ENCODE results near the gene PLD6.

PLD6 gene

DNA sequence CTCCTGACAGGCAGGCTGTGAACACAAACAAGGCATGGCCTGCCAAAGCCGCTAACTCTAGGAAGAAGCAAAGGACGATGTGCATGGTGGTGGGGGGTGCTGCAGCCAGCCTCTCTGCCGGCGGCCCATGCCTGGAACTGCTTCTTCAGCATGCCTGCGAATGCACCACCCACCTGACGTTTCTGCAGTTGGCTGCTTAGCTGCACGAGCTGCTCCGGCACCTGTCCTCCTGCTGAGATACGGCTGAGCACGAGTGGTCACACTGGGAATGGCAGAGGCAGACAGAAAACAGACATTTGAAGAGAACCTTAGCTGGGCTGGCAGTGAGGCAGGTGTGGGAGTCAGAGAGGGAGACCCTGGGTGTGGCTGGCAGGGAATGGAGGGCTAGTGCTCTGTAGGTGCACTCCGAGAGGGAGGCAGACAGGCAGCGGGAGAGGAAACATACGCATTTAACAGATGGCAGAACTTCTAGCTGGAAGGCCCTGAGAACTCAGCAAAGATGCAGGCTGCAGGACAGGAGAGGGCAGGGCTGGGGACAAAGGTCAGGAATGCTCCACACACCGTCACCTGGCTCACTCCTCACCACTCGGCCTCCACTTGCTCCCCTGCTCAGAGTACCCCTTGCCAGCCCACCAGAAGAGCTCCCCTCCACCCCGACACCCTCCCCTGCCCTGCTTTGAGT lies 25.6 kb upstream of the PLD6 start:
- Mint-ChIP-seq H3K4me1 (peaks cover 30% of the 10 kb centered on the region), H3K4me3 (no peak overlapping the region), H3K27ac (peak overlapping the region; percentile 14), H3K36me3 (peaks cover 63% of the 10 kb centered on the region), H3K9me3 (no peaks in the 10 kb centered on the region)
- ATAC-seq (no peak), DNase-seq (ENCODE audit: low spot score in 2 of 2) (no peak)

DNA sequence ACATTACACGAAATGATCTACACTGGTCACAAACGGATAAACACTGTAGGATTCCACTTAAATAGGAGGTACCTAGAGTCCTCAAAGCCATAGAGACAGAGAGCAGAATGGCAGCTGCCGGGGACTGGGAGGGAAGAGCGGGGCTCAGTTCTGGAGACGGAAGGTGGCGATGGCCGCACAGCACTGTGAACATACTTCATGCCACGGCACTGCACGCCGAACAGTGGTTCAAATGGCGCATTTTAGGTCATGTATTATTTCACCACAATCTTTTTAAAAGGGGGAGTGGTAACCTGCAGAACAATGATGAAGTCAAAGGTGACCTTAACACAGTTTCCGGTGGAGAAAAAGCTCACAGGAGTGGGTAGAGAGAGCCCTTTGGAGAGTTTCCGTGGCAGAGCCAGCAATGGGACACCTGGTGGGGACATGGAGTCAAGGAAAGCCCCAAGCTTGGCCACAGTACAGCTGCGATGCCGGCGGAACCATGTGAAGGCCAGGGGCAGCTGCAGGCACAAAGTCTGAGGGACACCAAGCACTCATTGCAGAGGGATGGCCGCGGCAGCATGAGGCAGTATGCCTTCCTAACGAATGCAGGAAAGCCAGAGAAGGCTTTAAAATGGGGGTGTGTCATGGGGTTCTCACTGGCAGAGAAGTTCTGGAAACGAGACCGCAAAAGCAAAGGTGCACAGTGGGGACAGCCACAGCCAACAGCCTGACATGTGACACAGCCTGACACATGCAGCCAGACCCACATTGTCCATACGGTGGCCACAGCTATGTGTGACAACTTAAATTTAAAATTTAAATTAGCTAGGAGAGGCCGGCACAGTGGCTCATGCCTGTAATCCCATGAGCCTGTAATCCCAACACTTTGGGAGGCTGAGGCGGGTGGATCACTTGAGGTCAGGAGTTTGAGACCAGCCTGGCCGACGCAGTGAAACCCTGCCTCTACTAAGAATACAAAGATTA lies 23.6 kb upstream of the PLD6 start:
- peaks cover 78% of the 10 kb centered on the region for H3K36me3 Mint-ChIP-seq

DNA sequence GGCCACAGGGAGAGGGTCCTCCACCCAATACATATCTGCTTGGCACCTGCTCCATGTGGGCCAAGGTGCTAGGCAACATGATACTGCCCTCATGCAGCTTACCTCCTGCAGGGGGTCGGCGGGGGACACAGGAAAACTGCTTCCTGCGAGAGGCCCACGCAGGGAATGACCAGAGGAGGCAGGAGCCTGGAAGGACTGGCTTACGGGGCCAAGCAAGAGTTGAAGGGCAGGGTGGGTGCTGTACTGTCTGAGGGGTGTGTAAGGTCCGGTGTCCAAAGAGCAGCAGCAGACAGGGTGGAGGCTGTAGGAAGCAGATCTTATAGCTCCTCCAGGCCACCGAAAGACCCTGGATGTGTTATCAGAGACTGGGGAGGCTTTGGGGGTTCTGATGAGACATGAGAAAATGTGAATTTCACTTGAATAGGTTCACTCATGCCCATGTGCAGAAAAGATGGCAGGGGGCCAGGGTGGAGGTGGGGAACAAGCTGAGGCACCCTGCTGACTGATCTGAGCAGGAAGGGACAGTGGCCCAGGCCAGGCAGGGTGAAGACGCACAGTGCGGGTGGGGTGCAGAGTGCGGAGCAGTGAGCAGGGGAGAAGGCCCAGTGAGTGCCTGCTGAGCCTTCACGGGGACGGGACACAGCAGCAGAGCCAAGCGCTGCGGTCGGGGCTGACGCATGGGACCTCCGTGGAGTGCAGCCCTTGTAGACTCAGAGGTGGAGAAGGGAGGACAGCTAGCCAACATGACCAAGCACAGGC lies 22.6 kb upstream of the PLD6 start:
- ATAC-seq (peak; percentile 28), DNase-seq (ENCODE audit: low spot score in 2 of 2) (no peak)
- H3K4me1 Mint-ChIP-seq, result peaks cover 12% of the 10 kb centered on the region
- no peak overlapping the region for H3K4me3 Mint-ChIP-seq
- peaks cover 88% of the 10 kb centered on the region for H3K36me3 Mint-ChIP-seq
- H3K27ac Mint-ChIP-seq, result peak overlapping the region; percentile 44
- H3K9me3 Mint-ChIP-seq, result no peaks in the 10 kb centered on the region

More for the DNA sequence above, 23.6 kb upstream of the PLD6 start:
- H3K27ac Mint-ChIP-seq, result no peak overlapping the region
- no peaks in the 10 kb centered on the region for H3K9me3 Mint-ChIP-seq
- no peak for DNase-seq (ENCODE audit: low spot score in 2 of 2)
- no peak for ATAC-seq
- H3K4me3 Mint-ChIP-seq, result no peak overlapping the region
- H3K4me1 Mint-ChIP-seq, result peaks cover 12% of the 10 kb centered on the region

DNA sequence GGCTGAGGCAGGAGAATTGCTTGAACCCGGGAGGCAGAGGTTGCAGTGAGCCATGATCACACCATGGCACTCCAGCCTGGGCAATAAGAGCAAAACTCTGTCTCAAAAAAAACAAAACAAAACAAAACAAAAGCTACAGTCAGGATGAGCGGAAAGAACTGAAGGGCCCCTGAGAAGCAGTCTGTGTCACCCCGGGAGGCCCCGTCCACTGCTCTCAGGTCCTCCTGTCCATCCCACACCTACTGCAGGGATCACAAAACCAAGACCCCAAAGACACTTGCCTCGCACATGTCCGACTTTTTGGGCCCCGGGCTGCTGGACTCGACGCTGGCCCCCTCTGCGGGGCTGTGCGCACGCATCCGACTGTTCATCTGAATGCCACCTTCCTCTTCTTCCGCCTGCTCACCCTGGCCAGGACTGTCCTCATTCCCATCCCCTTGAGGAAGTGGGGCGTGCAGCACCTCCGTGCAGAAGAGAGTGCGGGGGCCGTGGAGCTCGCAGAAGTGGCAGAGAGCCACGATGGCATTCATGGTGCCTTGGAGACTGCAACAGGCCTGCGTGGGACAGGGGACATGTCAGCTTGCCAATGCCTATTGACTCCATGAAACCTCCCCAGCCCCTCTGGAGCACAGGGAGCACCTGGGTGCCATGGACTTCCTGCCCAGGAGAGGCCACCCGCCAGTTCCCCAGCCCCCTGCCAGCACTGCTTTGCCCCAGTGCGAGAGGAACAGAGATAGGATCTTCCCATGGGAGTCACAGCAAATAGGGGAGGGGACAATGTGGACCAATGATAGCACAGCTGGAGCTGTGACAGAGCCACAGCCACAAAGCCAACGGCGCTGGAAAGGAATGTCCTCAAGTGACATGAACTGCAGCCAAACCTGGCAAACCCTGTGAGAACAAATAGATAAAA lies 21.7 kb upstream of the PLD6 start:
- Mint-ChIP-seq H3K4me3 (no peak overlapping the region), H3K9me3 (no peaks in the 10 kb centered on the region), H3K36me3 (peaks cover 96% of the 10 kb centered on the region), H3K27ac (no peak overlapping the region), H3K4me1 (peaks cover 12% of the 10 kb centered on the region)
- no peak for DNase-seq (ENCODE audit: low spot score in 2 of 2)
- no peak for ATAC-seq

DNA sequence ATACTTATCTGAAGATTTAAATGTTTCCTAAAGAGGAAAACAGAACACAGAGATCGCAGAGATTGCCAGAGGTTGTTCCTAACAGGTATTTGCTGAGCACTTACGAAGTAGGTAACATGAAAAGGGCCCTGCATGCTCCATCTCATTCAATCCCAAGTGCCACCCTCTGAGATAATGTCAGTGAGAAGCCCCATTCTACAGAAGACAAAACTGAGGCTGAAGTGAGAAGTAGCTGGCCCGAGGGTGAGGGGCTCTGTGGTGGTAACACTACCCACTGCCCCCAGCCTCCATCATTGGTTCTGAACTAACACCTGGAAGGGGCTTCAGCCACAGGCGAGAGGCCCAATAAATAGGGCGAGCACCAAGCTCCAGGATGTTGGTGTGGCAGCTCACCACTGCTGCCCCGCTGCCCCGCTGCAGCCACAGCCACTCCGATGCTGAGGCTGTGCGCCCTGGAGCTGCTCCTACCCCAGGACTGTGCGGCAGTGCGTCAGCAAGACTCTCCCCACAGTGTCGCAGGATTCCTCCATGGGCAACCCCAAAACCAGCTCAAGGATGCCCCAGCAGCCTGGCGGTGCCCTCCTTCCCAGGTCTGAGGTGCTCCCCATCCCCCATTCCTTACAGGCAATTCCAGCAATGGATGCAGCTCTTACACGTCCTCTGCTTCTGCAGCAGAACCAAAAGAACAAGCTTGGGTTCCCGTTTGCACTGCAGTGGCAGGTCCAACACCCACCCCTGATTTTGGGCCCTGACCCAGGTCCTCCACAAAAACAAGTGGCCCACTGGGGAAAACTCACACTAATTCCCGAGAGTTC lies 20.5 kb upstream of the PLD6 start:
- ATAC-seq (no peak), DNase-seq (ENCODE audit: low spot score in 2 of 2) (no peak)
- Mint-ChIP-seq H3K36me3 (peaks cover 96% of the 10 kb centered on the region), H3K9me3 (no peaks in the 10 kb centered on the region), H3K4me1 (peaks cover 2% of the 10 kb centered on the region), H3K4me3 (no peak overlapping the region), H3K27ac (no peak overlapping the region)

DNA sequence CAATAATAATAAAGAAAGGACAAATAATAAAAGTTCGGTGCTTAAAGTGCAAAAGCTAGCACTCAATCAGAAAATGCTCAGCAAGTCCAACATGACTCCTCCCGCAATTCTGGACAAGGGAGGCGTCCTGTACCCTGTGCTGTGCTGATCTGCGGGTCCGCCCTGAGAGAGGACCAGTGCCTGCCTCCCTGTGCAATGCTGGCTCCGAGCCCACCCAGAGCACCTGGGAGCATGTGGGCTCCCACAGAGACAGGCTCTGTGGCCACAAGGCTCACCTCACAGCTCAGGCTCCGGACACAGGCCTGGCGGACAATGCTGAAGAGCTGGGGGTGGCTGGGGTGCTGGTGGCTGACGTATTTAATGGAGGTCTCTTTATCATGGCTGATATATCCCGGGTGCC lies 19.8 kb upstream of the PLD6 start:
- DNase-seq (ENCODE audit: low spot score in 2 of 2), result no peak
- Mint-ChIP-seq H3K4me1 (no peaks in the 10 kb centered on the region), H3K4me3 (no peak overlapping the region), H3K27ac (no peak overlapping the region), H3K9me3 (no peaks in the 10 kb centered on the region), H3K36me3 (peaks cover 96% of the 10 kb centered on the region)
- no peak for ATAC-seq

DNA sequence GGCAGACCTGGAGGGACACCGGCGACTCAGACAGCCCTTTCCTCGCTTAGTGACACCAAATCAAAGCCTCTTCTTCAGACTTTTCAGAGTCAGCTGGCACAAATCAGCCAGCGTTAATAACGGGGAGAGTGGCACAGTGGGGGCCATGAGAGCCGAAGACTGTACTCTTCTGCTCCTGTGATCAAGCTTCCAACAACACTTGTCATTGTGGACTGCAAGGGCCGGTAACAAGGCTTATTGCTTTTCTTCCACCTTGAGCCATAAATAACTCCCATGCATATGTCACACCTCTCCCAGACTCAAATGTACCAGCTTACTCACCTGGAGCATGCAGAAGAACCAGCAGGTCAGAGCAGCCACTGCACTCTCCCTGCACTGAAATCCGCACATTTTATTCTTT lies 18.0 kb upstream of the PLD6 start:
- no peaks in the 10 kb centered on the region for H3K4me1 Mint-ChIP-seq
- H3K36me3 Mint-ChIP-seq, result peaks cover 95% of the 10 kb centered on the region
- no peaks in the 10 kb centered on the region for H3K9me3 Mint-ChIP-seq
- peak overlapping the region; percentile 45 for H3K27ac Mint-ChIP-seq
- no peak overlapping the region for H3K4me3 Mint-ChIP-seq
- no peak for DNase-seq (ENCODE audit: low spot score in 2 of 2)
- no peak for ATAC-seq

DNA sequence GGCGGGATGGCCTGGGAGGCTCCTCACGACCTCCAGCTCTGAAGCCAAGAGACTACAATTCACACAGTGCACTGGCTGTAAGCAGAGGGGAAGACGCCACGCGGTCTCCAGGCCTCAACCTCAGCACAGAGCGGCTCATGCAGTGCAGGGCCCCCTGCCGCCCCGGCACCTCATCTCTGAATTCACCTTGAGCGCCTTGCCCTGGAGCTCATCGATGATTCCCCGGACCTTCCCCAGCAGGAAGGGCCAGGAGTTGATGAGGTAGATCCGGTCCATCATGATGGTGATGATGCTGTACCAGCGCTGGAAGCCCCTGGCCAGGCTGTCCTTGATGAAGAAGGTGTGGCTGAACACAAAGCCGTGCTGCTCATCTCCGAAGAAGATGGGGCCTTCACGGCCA lies 17.6 kb upstream of the PLD6 start:
- ATAC-seq, result no peak
- Mint-ChIP-seq H3K4me3 (no peak overlapping the region), H3K27ac (no peak overlapping the region), H3K36me3 (peaks cover 95% of the 10 kb centered on the region), H3K9me3 (no peaks in the 10 kb centered on the region), H3K4me1 (no peaks in the 10 kb centered on the region)
- no peak for DNase-seq (ENCODE audit: low spot score in 2 of 2)

DNA sequence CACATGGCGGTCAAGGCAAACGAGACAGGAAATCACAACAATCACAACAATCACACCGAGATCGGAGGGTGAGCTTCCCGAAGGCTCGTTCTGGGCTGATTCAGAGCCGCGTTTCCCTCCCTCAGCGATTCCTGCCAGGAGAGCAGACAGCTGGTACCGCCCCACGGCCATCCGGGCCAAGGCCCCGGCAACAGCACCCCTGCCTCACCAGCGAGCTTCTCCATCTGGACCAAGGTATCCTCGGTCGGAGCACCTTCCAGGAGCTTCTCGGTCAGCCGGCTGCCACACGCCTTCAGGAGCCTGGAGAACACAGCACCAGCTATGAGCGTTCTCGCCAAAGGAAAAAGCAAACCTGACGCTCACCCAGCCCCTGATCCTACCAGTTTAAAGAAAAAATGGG lies 15.2 kb upstream of the PLD6 start:
- no peaks in the 10 kb centered on the region for H3K4me1 Mint-ChIP-seq
- ATAC-seq (no peak), DNase-seq (ENCODE audit: low spot score in 2 of 2) (no peak)
- H3K4me3 Mint-ChIP-seq, result no peak overlapping the region
- peaks cover 99% of the 10 kb centered on the region for H3K36me3 Mint-ChIP-seq
- no peaks in the 10 kb centered on the region for H3K9me3 Mint-ChIP-seq
- no peak overlapping the region for H3K27ac Mint-ChIP-seq

DNA sequence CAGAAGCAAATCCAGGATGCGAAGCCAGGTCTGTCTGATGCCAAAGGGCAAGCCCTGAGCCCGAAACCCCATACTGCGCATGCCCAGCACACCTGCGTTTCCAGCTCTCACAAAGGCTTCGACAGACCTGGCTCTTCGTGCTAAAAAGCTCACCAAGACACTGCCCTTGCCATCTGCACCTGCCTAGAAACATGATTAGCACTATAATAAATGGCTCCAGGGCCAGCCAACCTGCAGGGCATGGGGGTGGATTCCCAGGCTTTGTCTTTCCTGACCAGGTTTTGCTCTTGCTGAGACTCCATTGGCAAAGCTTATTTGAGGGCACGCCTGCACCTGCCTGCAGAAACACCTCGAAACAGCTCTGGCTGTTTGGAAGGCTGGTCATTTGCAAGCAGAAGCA lies 14.4 kb upstream of the PLD6 start:
- H3K27ac Mint-ChIP-seq, result peak overlapping the region; percentile 56

DNA sequence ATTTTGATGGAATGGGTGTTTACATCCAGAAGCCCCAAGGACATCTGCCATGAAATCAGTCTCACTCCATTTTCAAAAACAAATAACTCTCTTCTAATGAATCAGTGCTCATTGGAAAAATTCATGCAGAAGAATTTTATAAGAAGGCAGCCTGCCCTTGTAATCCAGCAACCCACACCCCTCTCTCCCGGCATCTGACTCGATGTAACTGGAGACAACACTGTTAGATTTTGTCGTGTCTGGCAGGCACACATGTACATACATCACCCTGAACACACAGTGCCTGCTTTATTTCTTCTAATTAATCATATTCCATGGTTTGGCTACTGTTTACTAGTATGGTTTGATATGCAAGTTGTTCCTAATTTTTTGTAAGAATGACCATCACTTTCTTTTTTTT lies 11.9 kb upstream of the PLD6 start:
- ATAC-seq (no peak), DNase-seq (ENCODE audit: low spot score in 2 of 2) (no peak)
- H3K4me1 Mint-ChIP-seq, result no peaks in the 10 kb centered on the region
- peaks cover 95% of the 10 kb centered on the region for H3K36me3 Mint-ChIP-seq
- peak overlapping the region; percentile 13 for H3K27ac Mint-ChIP-seq
- no peaks in the 10 kb centered on the region for H3K9me3 Mint-ChIP-seq
- H3K4me3 Mint-ChIP-seq, result no peak overlapping the region

More for the DNA sequence above, 14.4 kb upstream of the PLD6 start:
- H3K4me3 Mint-ChIP-seq, result no peak overlapping the region
- ATAC-seq (no peak), DNase-seq (ENCODE audit: low spot score in 2 of 2) (no peak)
- H3K36me3 Mint-ChIP-seq, result peaks cover 97% of the 10 kb centered on the region
- H3K4me1 Mint-ChIP-seq, result no peaks in the 10 kb centered on the region
- no peaks in the 10 kb centered on the region for H3K9me3 Mint-ChIP-seq

DNA sequence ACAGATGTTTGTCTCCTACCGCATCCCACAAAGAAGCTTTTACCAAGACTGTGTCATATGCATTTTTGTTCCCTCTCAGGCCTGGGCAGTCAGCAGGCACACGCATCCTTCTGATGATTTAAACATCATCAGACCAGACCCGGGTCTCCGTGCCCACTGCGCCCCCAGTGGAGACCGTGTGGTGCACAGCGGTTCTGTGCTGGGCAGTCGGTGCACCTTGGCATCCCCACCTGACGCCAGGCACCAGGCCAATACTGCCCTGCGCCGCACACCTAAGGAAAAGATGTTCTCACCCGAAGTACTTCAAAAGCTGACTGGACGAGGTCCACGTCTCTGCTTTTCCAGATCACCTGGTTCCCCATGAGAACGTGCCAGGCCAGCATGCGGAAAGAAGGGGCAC lies 10.6 kb upstream of the PLD6 start:
- Mint-ChIP-seq H3K27ac (peak overlapping the region; percentile 13), H3K4me3 (no peak overlapping the region), H3K4me1 (no peaks in the 10 kb centered on the region), H3K36me3 (peaks cover 93% of the 10 kb centered on the region), H3K9me3 (no peaks in the 10 kb centered on the region)
- ATAC-seq (peak; percentile 11), DNase-seq (ENCODE audit: low spot score in 2 of 2) (no peak)

DNA sequence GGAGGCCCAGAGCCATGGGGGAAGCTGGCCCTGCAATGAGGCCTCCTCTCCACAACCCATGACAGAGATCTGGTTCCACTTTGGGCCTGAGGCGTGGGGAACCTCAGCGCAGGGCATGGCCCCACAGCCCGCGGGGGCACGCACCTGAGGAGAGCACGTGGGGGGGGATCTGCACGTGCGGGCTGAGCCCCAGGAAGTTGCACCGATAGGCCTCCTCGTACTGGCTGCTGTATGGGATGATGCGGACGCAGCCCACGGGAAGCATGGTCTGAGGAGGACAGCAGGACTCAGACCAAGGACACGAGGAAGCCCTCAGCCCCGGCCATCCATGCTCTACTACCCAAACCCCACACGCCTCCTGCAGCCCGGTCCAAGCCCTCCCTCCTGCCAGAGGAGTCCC lies 10.1 kb upstream of the PLD6 start:
- peak; percentile 37 for ATAC-seq
- Mint-ChIP-seq H3K9me3 (no peaks in the 10 kb centered on the region), H3K27ac (peak overlapping the region; percentile 13), H3K36me3 (peaks cover 88% of the 10 kb centered on the region), H3K4me1 (no peaks in the 10 kb centered on the region), H3K4me3 (no peak overlapping the region)
- no peak for DNase-seq (ENCODE audit: low spot score in 2 of 2)

DNA sequence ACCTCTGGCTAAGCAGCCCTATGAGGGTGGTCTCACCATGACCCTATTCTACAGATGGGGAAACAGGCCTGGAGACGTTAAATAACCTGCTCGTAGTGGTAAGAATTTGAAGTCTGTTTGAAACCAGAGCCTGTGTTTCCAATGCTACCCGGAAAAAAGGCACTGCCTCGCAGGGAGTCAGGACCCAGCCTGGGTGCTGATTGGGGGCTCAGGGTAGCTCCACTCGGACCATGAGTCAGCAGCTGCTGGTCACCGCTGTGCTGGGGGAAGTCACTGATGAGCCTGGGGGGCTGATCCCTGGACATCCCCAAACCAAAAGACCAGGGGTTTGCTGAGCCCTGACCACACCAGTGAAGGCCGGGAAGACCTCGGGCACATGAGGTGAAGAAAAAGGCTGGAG lies 9.4 kb upstream of the PLD6 start:
- no peak for ATAC-seq
- H3K27ac Mint-ChIP-seq, result no peak overlapping the region
- no peak overlapping the region for H3K4me3 Mint-ChIP-seq
- H3K36me3 Mint-ChIP-seq, result peaks cover 82% of the 10 kb centered on the region
- H3K9me3 Mint-ChIP-seq, result no peaks in the 10 kb centered on the region
- no peaks in the 10 kb centered on the region for H3K4me1 Mint-ChIP-seq
- no peak for DNase-seq (ENCODE audit: low spot score in 2 of 2)
